GM21390 (cell line): Measurements from ENCODE around the gene PSD.

Experiments used
- ATAC-seq: cut with Tn5 transposase; IDR thresholded peaks from one replicate; pipeline ENCODE4 v1.9.1; 2021; ENCODE audit not compliant: unreplicated experiment

Gene PSD

GRCh38 chr10:102405632-102406031, 13.0 kb downstream of the PSD start:
- ATAC-seq = no peak

GRCh38 chr10:102405108-102405571, 13.4 kb downstream of the PSD start:
- ATAC-seq = no peak

- no peak for ATAC-seq
Measured at GRCh38 chr10:102404361-102405107, 14.1 kb downstream of the PSD start.

- ATAC-seq = no peak
Measured at GRCh38 chr10:102403115-102403514, 15.5 kb downstream of the PSD start.

GRCh38 chr10:102402512-102402896, 16.1 kb downstream of the PSD start:
- no peak for ATAC-seq

- ATAC-seq = no peak
Measured at GRCh38 chr10:102401735-102402511, 16.7 kb downstream of the PSD start.

- no peak for ATAC-seq
Measured at GRCh38 chr10:102401342-102401654, 17.3 kb downstream of the PSD start.

- no peak for ATAC-seq
Measured at GRCh38 chr10:102400598-102401341, 17.8 kb downstream of the PSD start.

- no peak for ATAC-seq
Measured at GRCh38 chr10:102400076-102400475, 18.5 kb downstream of the PSD start.

GRCh38 chr10:102399217-102400021, 19.2 kb downstream of the PSD start:
- peak; percentile 42 for ATAC-seq

- ATAC-seq = no peak
Measured at GRCh38 chr10:102398172-102399020, 20.2 kb downstream of the PSD start.

GRCh38 chr10:102397222-102398171, 21.1 kb downstream of the PSD start:
- ATAC-seq = no peak

- ATAC-seq = no peak
Measured at GRCh38 chr10:102396730-102397151, 21.8 kb downstream of the PSD start.

GRCh38 chr10:102396317-102396650, 22.3 kb downstream of the PSD start:
- no peak for ATAC-seq

- ATAC-seq = peak; percentile 32
Measured at GRCh38 chr10:102395400-102396316, 22.9 kb downstream of the PSD start, which contains the start of gene NFKB2. TSS of gene NFKB2 (plus strand) at chr10:102395705. CDS start at chr10:102395960, 255 bp downstream.

- peak; percentile 1 for ATAC-seq
Measured at GRCh38 chr10:102394801-102395399, 23.7 kb downstream of the PSD start.

GRCh38 chr10:102394079-102394800, 24.3 kb downstream of the PSD start:
- peak; percentile 77 for ATAC-seq
